NB4 (cell line): ENCODE measurements around the gene CLMP.
"Not testable (repeated sequence)": the region's sequence is repeated elsewhere in the genome, so short reads cannot be mapped to it uniquely, and the experiment has no call there.

Experiments used
- DNase-seq: peaks from one replicate; pipeline ENCODE4 v3.0.0; 2010; ENCODE audit warnings: low read depth
- H3K4me3 ChIP-seq: one replicate; pipeline ENCODE4 v1.5.1; 2011; ENCODE audit warnings: mild to moderate bottlenecking, low read depth, low read length, moderate library complexity
- CTCF ChIP-seq: IDR thresholded peaks from one replicate; pipeline ENCODE4 v1.5.1; 2012; ENCODE audit warnings: low read depth, low read length
- MAX ChIP-seq: IDR thresholded peaks from 2 replicates; pipeline ENCODE4 v1.6.1; 2011; ENCODE audit warnings: low read depth, low read length
- MYC ChIP-seq: IDR thresholded peaks from 2 replicates; pipeline ENCODE4 v1.6.1; 2011; ENCODE audit warnings: low read depth, low read length
- POLR2A ChIP-seq: IDR thresholded peaks from 2 replicates; pipeline ENCODE4 v1.6.1; 2011; ENCODE audit warnings: mild to moderate bottlenecking; ENCODE audit not compliant: insufficient read length; ENCODE audit errors: extremely low read depth

The CLMP gene

GRCh38 chr11:123098990-123099389 is 96.1 kb downstream of the CLMP start:
- no peak overlapping the region for H3K4me3 ChIP-seq
- no peak for DNase-seq
- TF ChIP-seq CTCF (no peak), MAX (no peak), MYC (no peak), POLR2A (no peak)

- DNase-seq = no peak
- no peak overlapping the region for H3K4me3 ChIP-seq
- TF ChIP-seq POLR2A = no peak
- no peak for TF ChIP-seq MYC
- no peak for TF ChIP-seq CTCF
- no peak for TF ChIP-seq MAX
Measured at GRCh38 chr11:123093739-123094138, 101.3 kb downstream of the CLMP start.

GRCh38 chr11:123091506-123091905 is 103.5 kb downstream of the CLMP start:
- no peak for DNase-seq
- TF ChIP-seq CTCF (no peak), POLR2A (no peak), MAX (no peak), MYC (no peak)
- H3K4me3 ChIP-seq = no peak overlapping the region

- DNase-seq, H3K4me3 ChIP-seq: not testable (repeated sequence)
Measured at GRCh38 chr11:123090168-123090567, 104.9 kb downstream of the CLMP start.

- DNase-seq, H3K4me3 ChIP-seq: not testable (repeated sequence)
Measured at GRCh38 chr11:123088896-123089295, 106.2 kb downstream of the CLMP start.

GRCh38 chr11:123087657-123088056 is 107.4 kb downstream of the CLMP start:
- not testable (repeated sequence) for DNase-seq, H3K4me3 ChIP-seq

- TF ChIP-seq POLR2A (no peak), CTCF (no peak), MAX (no peak), MYC (no peak)
- H3K4me3 ChIP-seq = no peak overlapping the region
- no peak for DNase-seq
Measured at GRCh38 chr11:123086305-123086704, 108.7 kb downstream of the CLMP start.

GRCh38 chr11:123085497-123085896 is 109.6 kb downstream of the CLMP start:
- H3K4me3 ChIP-seq = no peak overlapping the region
- TF ChIP-seq POLR2A (no peak), MYC (no peak), MAX (no peak), CTCF (no peak)
- no peak for DNase-seq
